PC-3 (cell line): Measurements from ENCODE around the gene MYO18A.

ENCODE experiments used
- CTCF ChIP-seq: fragments of 300-600 bp; sonication (generic); conservative IDR thresholded peaks from 2 replicates; pipeline ENCODE4 v1.5.1; 2017; ENCODE audit warnings: antibody characterized with exemption, low read depth, mild to moderate bottlenecking, low read length
- EZH2 ChIP-seq: fragments of 300-600 bp; sonication (generic); IDR thresholded peaks from one replicate; pipeline ENCODE4 v1.6.1; 2017; ENCODE audit warnings: antibody characterized with exemption, mild to moderate bottlenecking, low read length; ENCODE audit not compliant: unreplicated experiment
- EZH2phosphoT487 ChIP-seq: fragments of 300-600 bp; sonication (generic); IDR thresholded peaks from 2 replicates; pipeline ENCODE4 v1.6.1; 2018; ENCODE audit warnings: mild to moderate bottlenecking, antibody characterized with exemption, low read length, borderline replicate concordance

- no peak for TF ChIP-seq CTCF
- TF ChIP-seq EZH2phosphoT487 = no peak
- no peak for TF ChIP-seq EZH2
Measured at GRCh38 chr17:29177541-29177870, 2.7 kb downstream of the MYO18A start.
